Retinal pigment epithelial cell (primary cell): ENCODE measurements around the gene PI16.

Source experiments
- DNase-seq: peaks from one replicate; pipeline ENCODE4 v3.0.0-alpha.2; 2010; ENCODE audit warnings: low read depth
- H3K4me3 ChIP-seq: 2 replicates; pipeline ENCODE4 v1.5.1; 2011; ENCODE audit warnings: mild to moderate bottlenecking, low read length, control low read depth, moderate library complexity
- CTCF ChIP-seq: conservative IDR thresholded peaks from 2 replicates; pipeline ENCODE4 v1.5.1; 2011; ENCODE audit warnings: low read depth, low read length, control low read depth, inconsistent platforms

Gene PI16

GRCh38 chr6:36928547-36928918 is 26.0 kb upstream of the PI16 start:
- no peak for TF ChIP-seq CTCF
- no peak for DNase-seq
- no peak overlapping the region for H3K4me3 ChIP-seq

GRCh38 chr6:36929152-36929551 is 25.4 kb upstream of the PI16 start:
- TF ChIP-seq CTCF, result no peak

GRCh38 chr6:36929607-36930006 is 24.9 kb upstream of the PI16 start:
- no peak overlapping the region for H3K4me3 ChIP-seq
- no peak for TF ChIP-seq CTCF
- no peak for DNase-seq

More at GRCh38 chr6:36929152-36929551, 25.4 kb upstream of the PI16 start:
- no peak for DNase-seq
- H3K4me3 ChIP-seq, result no peak overlapping the region

- TF ChIP-seq CTCF, result no peak
- no peak overlapping the region for H3K4me3 ChIP-seq
- DNase-seq, result no peak
These were observed 24.1 kb upstream of the PI16 start for GRCh38 chr6:36930483-36930882.

GRCh38 chr6:36933102-36933501 is 21.4 kb upstream of the PI16 start:
- DNase-seq, result peak; percentile 64
- H3K4me3 ChIP-seq, result no peak overlapping the region
- no peak for TF ChIP-seq CTCF

GRCh38 chr6:36933519-36933918 is 21.0 kb upstream of the PI16 start:
- H3K4me3 ChIP-seq, result no peak overlapping the region
- DNase-seq, result no peak
- TF ChIP-seq CTCF, result no peak

GRCh38 chr6:36934901-36935300 is 19.6 kb upstream of the PI16 start:
- H3K4me3 ChIP-seq, result no peak overlapping the region
- no peak for TF ChIP-seq CTCF
- no peak for DNase-seq
